Heart right ventricle (tissue), 16 donors: Measurements from ENCODE around the gene PPP1R36. TPM values are rescaled to one million over a fixed set of nuclear protein-coding genes. Genes with fewer than 3 reads are reported as not detected.

Experiments used
- ATAC-seq, 8 donors: fragments of 200-7000 bp; cut with Tn5 transposase; one replicate each; pipeline ENCODE4 v1.9.1; 2020; ENCODE audit warnings: mild to moderate bottlenecking in 8 of 8, moderate library complexity in 8 of 8, moderate number of reproducible peaks in 1 of 8
- DNase-seq, 2 donors: peaks; one replicate each; pipeline ENCODE4 v3.0.0-alpha.2; 2020
- H3K27ac ChIP-seq, 10 donors: fragments of 200-600 bp; sonication (generic) in 2 of 10; one replicate each; pipeline versions ENCODE4 v1.5.0 to v1.8.0; 2020 to 2022; ENCODE audit warnings: mild to moderate bottlenecking in 3 of 10
- H3K27me3 ChIP-seq, 7 donors: fragments of 200-600 bp; one replicate each; pipeline ENCODE4 v1.8.0; 2021 to 2022; ENCODE audit warnings: mild to moderate bottlenecking in 2 of 7
- H3K36me3 ChIP-seq, 9 donors: fragments of 200-600 bp; sonication (generic) in 1 of 9; one replicate each; pipeline versions ENCODE4 v1.5.0 to v1.8.0; 2020 to 2022; ENCODE audit warnings: mild to moderate bottlenecking in 2 of 9
- H3K4me1 ChIP-seq, 9 donors: fragments of 200-600 bp; sonication (generic) in 1 of 9; one replicate each; pipeline versions ENCODE4 v1.5.0 to v1.8.0; 2020 to 2022; ENCODE audit warnings: mild to moderate bottlenecking in 4 of 9
- H3K4me3 ChIP-seq, 10 donors: fragments of 200-600 bp; sonication (generic) in 2 of 10; one replicate each; pipeline versions ENCODE4 v1.5.0 to v1.8.0; 2020 to 2022; ENCODE audit warnings: mild to moderate bottlenecking in 7 of 10, moderate library complexity in 2 of 10
- H3K9me3 ChIP-seq, 11 donors: fragments of 200-600 bp in 10 of 11; sonication (generic) in 2 of 11; one replicate each; pipeline versions ENCODE4 v1.5.0 to v1.8.0; 2013 to 2022; ENCODE audit warnings: mild to moderate bottlenecking in 2 of 11, control low read depth in 1 of 11, moderate library complexity in 1 of 11
- CTCF ChIP-seq, 9 donors: fragments of 200-600 bp; sonication (generic) in 2 of 9; IDR thresholded peaks; one replicate each; pipeline versions ENCODE4 v1.5.0 to v1.8.0; 2021 to 2022; ENCODE audit warnings: antibody characterized with exemption in 9 of 9, mild to moderate bottlenecking in 5 of 9, moderate library complexity in 1 of 9
- WGBS, 2 donors: extraction: QIAGEN DNeasy Blood & Tissue Kit; methylation state at CpG; one replicate each; pipeline ENCODE4 v1.1.7; 2013; ENCODE audit warnings: inconsistent platforms in 1 of 2; 5-methylcytosine and 5-hydroxymethylcytosine counted together
- intact Hi-C, 10 donors: fragments of 100-400 bp; cut with DNase I; formaldehyde crosslinking; loops; one replicate each; pipeline versions ENCODE4 v1.11.1 to v1.14.2; 2022
- polyA plus RNA-seq, 2 donors: library from polyadenylated mRNA; stranded (reverse); fragments of 200-250 nt; gene quantifications; one replicate each; pipeline ENCODE4 v1.2.3, GENCODE V29; 2013
- total RNA-seq, 10 donors: library from RNA; stranded (reverse); fragmentation: NEBNext Ultra II Directional in 3 of 10; extraction: Animal tissue kit (Norgen Biotek cat#: 25700) in 3 of 10; gene quantifications; one replicate each; pipeline versions ENCODE4 v1.2.1 to v1.2.4, GENCODE V29; 2021 to 2023
- donor health status: Arrhythmogenic right ventricular cardiomyopathy.
- donor health status: ischemic (EF 13 %, LVEDD 7.1; RV severe dilation, severe dysfunction).
- donor health status: healthy with polysubstance abuse.
- donor health status: DM: no; HTN: yes; CAD: no.
- donor health status: DM: no; HTN: no; CAD: no.
- donor health status: ischemic (EF 25% LVEDD 6.9; RV normal size, moderate dysfunction).
- donor health status: ischemic (EF 25% LVEDD 5.7; RV mildly dilated, moderate dysfunction).
- donor health status: healthy.
- donor health status: DM: yes; HTN: yes; CAD: no.
- donor health status: Ischemic cardiomyopathy.
- donor health status: ischemic (EF 35%, LVEDD 5.7; RV mildly dilated, moderate dysfunction).
- donor health status: nonischemic (EF 11% LVEDD 7.7; RV severe dilation, severe dysfunction).
- donor health status: DM: yes; HTN: yes; CAD: no.
- donor health status: PGD.
- donor health status: ischemic (EF 29% LVEDD 5.4; RV normal size, mild dysfunction).
- donor health status: nonischemic (EF 23%, LVEDD 6.1; RV moderate dilation, normal function).

PPP1R36 gene
- total and polyA plus RNA-seq, 12 donors, result 0.07 to 0.85 (median 0.49) TPM; not detected in 2

GRCh38 chr14:64602826-64603225, 53.1 kb downstream of the PPP1R36 start:
- no peak for ATAC-seq
- no peaks in the 10 kb centered on the region for H3K9me3 ChIP-seq
- H3K4me3 ChIP-seq, result no peak overlapping the region
- DNase-seq, result no peak
- intact Hi-C loops, result no loop called here
- no peaks in the 10 kb centered on the region for H3K36me3 ChIP-seq
- no peak overlapping the region for H3K27ac ChIP-seq
- 95 to 99% methylated on average over 2 of the region's 2 CpGs for WGBS, 2 donors
- H3K27me3 ChIP-seq, result peaks cover 0 to 17% (median 13%) of the 10 kb centered on the region in 7 donors
- H3K4me1 ChIP-seq, result no peaks in the 10 kb centered on the region
- no peak for TF ChIP-seq CTCF (IDR thresholded peaks at IDR 0.05)

- WGBS, 2 donors, result 89 to 93% methylated on average over 1 of the region's 1 CpG
- ATAC-seq, result no peak
- intact Hi-C loops, result no loop called here
- Histone ChIP-seq H3K9me3 (no peaks in the 10 kb centered on the region), H3K27me3 (peaks cover 0 to 17% (median 13%) of the 10 kb centered on the region in 7 donors), H3K27ac (no peak overlapping the region), H3K36me3 (no peaks in the 10 kb centered on the region), H3K4me1 (no peaks in the 10 kb centered on the region), H3K4me3 (no peak overlapping the region)
- TF ChIP-seq CTCF (IDR thresholded peaks at IDR 0.05), result no peak
- DNase-seq, result no peak
Measured at GRCh38 chr14:64604001-64604400, 54.2 kb downstream of the PPP1R36 start.

GRCh38 chr14:64604881-64605280, 55.1 kb downstream of the PPP1R36 start:
- Histone ChIP-seq H3K27me3 (peaks cover 0 to 17% (median 13%) of the 10 kb centered on the region in 7 donors), H3K27ac (no peak overlapping the region), H3K4me1 (no peaks in the 10 kb centered on the region), H3K9me3 (no peaks in the 10 kb centered on the region), H3K4me3 (no peak overlapping the region), H3K36me3 (no peaks in the 10 kb centered on the region)
- no peak for DNase-seq
- intact Hi-C loops, result no loop called here
- no peak for TF ChIP-seq CTCF (IDR thresholded peaks at IDR 0.05)
- no peak for ATAC-seq
- 90 to 92% methylated on average over 6 of the region's 6 CpGs for WGBS, 2 donors

GRCh38 chr14:64605926-64606685, 56.3 kb downstream of the PPP1R36 start:
- Histone ChIP-seq H3K36me3 (no peaks in the 10 kb centered on the region), H3K27me3 (peaks cover 0 to 17% (median 13%) of the 10 kb centered on the region in 7 donors), H3K4me3 (no peak overlapping the region), H3K4me1 (peaks cover 0 to 4% (median 0%) of the 10 kb centered on the region in 9 donors), H3K9me3 (no peaks in the 10 kb centered on the region), H3K27ac (no peak overlapping the region)
- intact Hi-C loops, result no loop called here
- DNase-seq (no peak), ATAC-seq (no peak)
- WGBS, 2 donors, result 84 to 88% methylated on average over 9 of the region's 9 CpGs
- no peak for TF ChIP-seq CTCF (IDR thresholded peaks at IDR 0.05)
